Smooth muscle cell (in vitro differentiated cells): ENCODE data around the gene RCOR1. TPM values are rescaled to one million over a fixed set of nuclear protein-coding genes. Genes with fewer than 3 reads are reported as not detected.
"Not testable (repeated sequence)": the region's sequence is repeated elsewhere in the genome, so short reads cannot be mapped to it uniquely, and the experiment has no call there.

Source experiments
- DNase-seq: peaks from one replicate; lab custom pipeline; 2025; ENCODE audit not compliant: unreplicated experiment; lab: John Stamatoyannopoulos, UW
- H2AFZ ChIP-seq: fragments of 200-600 bp; sonication (generic); 2 replicates; pipeline ENCODE4 v1.6.0; 2016; ENCODE audit warnings: antibody characterized with exemption, low read depth, mild to moderate bottlenecking
- H3F3A ChIP-seq: fragments of 200-600 bp; sonication (generic); 2 replicates; pipeline ENCODE4 v1.6.0; 2017; ENCODE audit warnings: antibody characterized with exemption, low read depth
- H3K27ac ChIP-seq: fragments of 200-600 bp; sonication (generic); 2 replicates; pipeline ENCODE4 v1.5.1; 2016; ENCODE audit warnings: low read depth, mild to moderate bottlenecking
- H3K27me3 ChIP-seq: fragments of 200-600 bp; sonication (generic); 2 replicates; pipeline ENCODE4 v1.6.1; 2016; ENCODE audit warnings: low read depth, mild to moderate bottlenecking
- H3K36me3 ChIP-seq: fragments of 200-600 bp; sonication (generic); 2 replicates; pipeline ENCODE4 v1.5.1; 2016; ENCODE audit warnings: low read depth
- H3K4me1 ChIP-seq: fragments of 200-600 bp; sonication (generic); 2 replicates; pipeline ENCODE4 v1.5.1; 2016; ENCODE audit warnings: low read depth
- H3K4me2 ChIP-seq: fragments of 200-600 bp; sonication (generic); 2 replicates; pipeline ENCODE4 v1.6.0; 2016; ENCODE audit warnings: mild to moderate bottlenecking
- H3K4me3 ChIP-seq: fragments of 200-600 bp; sonication (generic); 2 replicates; pipeline ENCODE4 v1.5.1; 2016; ENCODE audit warnings: mild to moderate bottlenecking
- H3K79me2 ChIP-seq: fragments of 200-600 bp; sonication (generic); 2 replicates; pipeline ENCODE4 v1.6.0; 2016; ENCODE audit warnings: low read depth, mild to moderate bottlenecking
- H3K9ac ChIP-seq: fragments of 200-600 bp; sonication (generic); 2 replicates; pipeline ENCODE4 v1.6.0; 2016; ENCODE audit warnings: low read depth
- H3K9me3 ChIP-seq: fragments of 200-600 bp; sonication (generic); replicated peaks from 2 replicates; pipeline ENCODE4 v1.5.1; 2016; ENCODE audit warnings: low read depth
- H4K20me1 ChIP-seq: fragments of 200-600 bp; sonication (generic); 2 replicates; pipeline ENCODE4 v1.6.0; 2016; ENCODE audit warnings: low read depth
- CTCF ChIP-seq: fragments of 200-600 bp; sonication (generic); IDR thresholded peaks from 2 replicates; pipeline ENCODE4 v1.5.1; 2017; ENCODE audit warnings: borderline replicate concordance, mild to moderate bottlenecking, antibody characterized with exemption; ENCODE audit not compliant: insufficient read depth, poor library complexity, severe bottlenecking
- WGBS: methylation state at CpG from one replicate; pipeline ENCODE4 v1.1.7; 2016; ENCODE audit warnings: low lambda C conversion rate; 5-methylcytosine and 5-hydroxymethylcytosine counted together
- polyA plus RNA-seq: library from polyadenylated mRNA; unstranded; fragments of >200 nt; fragmentation: Nextera tagmentation; extraction: Ambion mirVana; gene quantifications from 2 replicates; pipeline ENCODE4 v1.2.1, GENCODE V29; 2016
- total RNA-seq: library from RNA; depleted of rRNA; stranded (reverse); fragments of >200 nt; gene quantifications from 2 replicates; pipeline ENCODE4 v1.2.3, GENCODE V29; 2014

The RCOR1 gene
- total and polyA plus RNA-seq, 2 experiments from 2014 or later, result 4.4 to 29.3 TPM

GRCh38 chr14:102610968-102611811 lies 18.7 kb downstream of the RCOR1 start:
- H3K4me1 ChIP-seq, result no peaks in the 10 kb centered on the region
- no peaks in the 10 kb centered on the region for H3F3A ChIP-seq
- DNase-seq, result no peak
- TF ChIP-seq CTCF, result no peak
- H3K79me2 ChIP-seq, result peaks cover 98% of the 10 kb centered on the region
- no peak overlapping the region for H3K4me3 ChIP-seq
- H3K4me2 ChIP-seq, result no peak overlapping the region
- H3K27me3 ChIP-seq, result no peaks in the 10 kb centered on the region
- no peaks in the 10 kb centered on the region for H3K36me3 ChIP-seq
- WGBS, result 88% methylated on average over 5 of the region's 5 CpGs
- peaks cover 96% of the 10 kb centered on the region for H4K20me1 ChIP-seq
- H2AFZ ChIP-seq, result no peak overlapping the region
- no peak overlapping the region for H3K9ac ChIP-seq
- no peaks in the 10 kb centered on the region for H3K9me3 ChIP-seq
- H3K27ac ChIP-seq, result no peak overlapping the region

GRCh38 chr14:102616318-102616717 lies 23.9 kb downstream of the RCOR1 start:
- no peak overlapping the region for H3K27ac ChIP-seq
- H3K9ac ChIP-seq, result no peak overlapping the region
- H3K4me2 ChIP-seq, result no peak overlapping the region
- H3K4me1 ChIP-seq, result no peaks in the 10 kb centered on the region
- H3F3A ChIP-seq, result no peaks in the 10 kb centered on the region
- no peak overlapping the region for H2AFZ ChIP-seq
- no peak for TF ChIP-seq CTCF
- DNase-seq, result no peak
- no peak overlapping the region for H3K4me3 ChIP-seq
- peaks cover 97% of the 10 kb centered on the region for H4K20me1 ChIP-seq
- peaks cover 98% of the 10 kb centered on the region for H3K79me2 ChIP-seq
- no peaks in the 10 kb centered on the region for H3K36me3 ChIP-seq
- H3K9me3 ChIP-seq, result no peaks in the 10 kb centered on the region
- WGBS, result 100% methylated on average over 2 of the region's 2 CpGs
- no peaks in the 10 kb centered on the region for H3K27me3 ChIP-seq

GRCh38 chr14:102616799-102617198 lies 24.4 kb downstream of the RCOR1 start:
- Histone ChIP-seq H4K20me1 (peaks cover 97% of the 10 kb centered on the region), H3K27me3 (no peaks in the 10 kb centered on the region), H3K4me1 (peaks cover 4% of the 10 kb centered on the region), H2AFZ (no peak overlapping the region), H3K36me3 (no peaks in the 10 kb centered on the region), H3K4me2 (no peak overlapping the region), H3F3A (no peaks in the 10 kb centered on the region), H3K9ac (no peak overlapping the region), H3K4me3 (no peak overlapping the region), H3K27ac (no peak overlapping the region), H3K9me3 (no peaks in the 10 kb centered on the region), H3K79me2 (peaks cover 98% of the 10 kb centered on the region)
- no peak for DNase-seq
- WGBS, result 92% methylated on average over 3 of the region's 3 CpGs
- TF ChIP-seq CTCF, result no peak

GRCh38 chr14:102619012-102619411 lies 26.6 kb downstream of the RCOR1 start:
- H3F3A ChIP-seq, H3K4me2 ChIP-seq, H3K27me3 ChIP-seq, H2AFZ ChIP-seq, H3K9me3 ChIP-seq, H3K9ac ChIP-seq, DNase-seq, H3K27ac ChIP-seq, H3K36me3 ChIP-seq, H3K4me3 ChIP-seq: not testable (repeated sequence)
- H3K4me1 ChIP-seq, result peaks cover 14% of the 10 kb centered on the region
- WGBS, result 95% methylated on average over 6 of the region's 6 CpGs
- H3K79me2 ChIP-seq, result peaks cover 100% of the 10 kb centered on the region
- H4K20me1 ChIP-seq, result peaks cover 99% of the 10 kb centered on the region
